PC-9 (cell line): ENCODE results near the gene SKI. TPM values are rescaled to one million over a fixed set of nuclear protein-coding genes. Genes with fewer than 3 reads are reported as not detected.

Experiments used
- BruUV-seq: library from RNA; stranded (reverse); fragments of 400-500 nt; replicated peaks from 2 replicates; lab custom pipeline; 2021; lab: Mats Ljungman, UMichigan
- CTCF ChIA-PET: fragments of 300-600 bp; sonication (Branson Sonifier 250); formaldehyde crosslinking; loops from one replicate; lab custom pipeline; 2022; ENCODE audit warnings: antibody characterized with exemption; lab: Charles Lee
- POLR2A ChIA-PET: fragments of 300-600 bp; sonication (Branson Sonifier 250); formaldehyde crosslinking; loops from one replicate; lab custom pipeline; 2022; ENCODE audit warnings: antibody characterized with exemption; ENCODE audit not compliant: unreplicated experiment; lab: Charles Lee
- DNase-seq, 2 experiments: peaks; one replicate each; pipeline versions ENCODE4 v3.0.0 to v3.0.0-alpha.2; 2015 to 2022; ENCODE audit warnings: mixed read lengths in 1 of 2
- H2AFZ ChIP-seq: fragments of 200-600 bp; sonication (generic); 2 replicates; pipeline ENCODE4 v1.8.1; 2017; ENCODE audit warnings: antibody characterized with exemption
- H3F3A ChIP-seq: fragments of 200-600 bp; sonication (generic); 2 replicates; pipeline ENCODE4 v1.8.1; 2017; ENCODE audit warnings: antibody characterized with exemption, mild to moderate bottlenecking, low read depth; ENCODE audit not compliant: insufficient read depth
- H3K27ac ChIP-seq: fragments of 200-600 bp; sonication (generic); 2 replicates; pipeline ENCODE4 v1.6.1; 2016; ENCODE audit warnings: mixed run types
- H3K27me3 ChIP-seq: fragments of 200-600 bp; sonication (generic); 2 replicates; pipeline ENCODE4 v1.6.1; 2016; ENCODE audit warnings: low read depth, mixed run types; ENCODE audit not compliant: insufficient read depth
- H3K36me3 ChIP-seq: fragments of 200-600 bp; sonication (generic); 2 replicates; pipeline ENCODE4 v1.6.1; 2016; ENCODE audit warnings: low read depth, mixed run types
- H3K4me1 ChIP-seq: fragments of 200-600 bp; sonication (generic); replicated peaks from 2 replicates; pipeline ENCODE4 v1.6.1; 2016; ENCODE audit warnings: mixed run types; ENCODE audit not compliant: insufficient read depth
- H3K4me2 ChIP-seq: fragments of 200-600 bp; sonication (generic); 2 replicates; pipeline ENCODE4 v1.6.1; 2017; ENCODE audit warnings: mixed run types
- H3K4me3 ChIP-seq: fragments of 200-600 bp; sonication (generic); 2 replicates; pipeline ENCODE4 v1.6.1; 2016; ENCODE audit warnings: mixed run types
- H3K79me2 ChIP-seq: fragments of 200-600 bp; sonication (generic); 2 replicates; pipeline ENCODE4 v1.6.1; 2017; ENCODE audit warnings: low read depth, mixed run types
- H3K9me2 ChIP-seq: fragments of 200-600 bp; sonication (generic); 2 replicates; pipeline ENCODE4 v1.8.1; 2017; ENCODE audit warnings: mild to moderate bottlenecking; ENCODE audit not compliant: insufficient read depth
- H3K9me3 ChIP-seq: fragments of 200-600 bp; sonication (generic); 2 replicates; pipeline ENCODE4 v1.8.1; 2016; ENCODE audit warnings: low read depth; ENCODE audit not compliant: insufficient read depth
- H4K20me1 ChIP-seq: fragments of 200-600 bp; sonication (generic); 2 replicates; pipeline ENCODE4 v1.8.1; 2017; ENCODE audit not compliant: insufficient read depth
- EZH2 ChIP-seq: fragments of 200-600 bp; sonication (generic); IDR thresholded peaks from 2 replicates; pipeline ENCODE4 v1.8.0; 2017; ENCODE audit warnings: antibody characterized with exemption, low read depth
- intact Hi-C: fragments of 100-400 bp; cut with micrococcal nuclease; formaldehyde crosslinking; loops from one replicate; pipeline ENCODE4 v1.10.0; 2022; ENCODE audit not compliant: unreplicated experiment
- total RNA-seq: library from RNA; stranded (reverse); gene quantifications from 2 replicates; pipeline ENCODE4 v1.2.3, GENCODE V29; 2021
- TF ChIP-seq, protein P1 (sequence below): fragments of 200-600 bp; sonication (generic); conservative IDR thresholded peaks from 2 replicates; pipeline ENCODE4 v1.6.1; 2017; ENCODE audit warnings: mixed run types, antibody characterized with exemption, mild to moderate bottlenecking, moderate library complexity

Gene SKI
- total RNA-seq, 1 experiment from 2014 or later, result 36.2 TPM

DNA sequence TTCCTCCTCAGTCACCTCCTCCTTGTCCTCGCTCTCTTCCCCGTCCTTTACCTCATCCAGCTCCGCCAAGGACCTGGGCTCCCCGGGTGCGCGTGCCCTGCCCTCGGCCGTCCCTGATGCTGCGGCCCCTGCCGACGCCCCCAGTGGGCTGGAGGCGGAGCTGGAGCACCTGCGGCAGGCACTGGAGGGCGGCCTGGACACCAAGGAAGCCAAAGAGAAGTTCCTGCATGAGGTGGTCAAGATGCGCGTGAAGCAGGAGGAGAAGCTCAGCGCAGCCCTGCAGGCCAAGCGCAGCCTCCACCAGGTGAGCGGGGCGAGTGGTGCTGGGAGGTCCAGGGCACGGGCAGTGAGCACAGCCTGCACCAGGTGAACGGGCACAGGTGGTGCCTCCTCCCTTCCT is 76.2 kb downstream of the SKI start:
- H3K9me2 ChIP-seq, result no peaks in the 10 kb centered on the region

DNA sequence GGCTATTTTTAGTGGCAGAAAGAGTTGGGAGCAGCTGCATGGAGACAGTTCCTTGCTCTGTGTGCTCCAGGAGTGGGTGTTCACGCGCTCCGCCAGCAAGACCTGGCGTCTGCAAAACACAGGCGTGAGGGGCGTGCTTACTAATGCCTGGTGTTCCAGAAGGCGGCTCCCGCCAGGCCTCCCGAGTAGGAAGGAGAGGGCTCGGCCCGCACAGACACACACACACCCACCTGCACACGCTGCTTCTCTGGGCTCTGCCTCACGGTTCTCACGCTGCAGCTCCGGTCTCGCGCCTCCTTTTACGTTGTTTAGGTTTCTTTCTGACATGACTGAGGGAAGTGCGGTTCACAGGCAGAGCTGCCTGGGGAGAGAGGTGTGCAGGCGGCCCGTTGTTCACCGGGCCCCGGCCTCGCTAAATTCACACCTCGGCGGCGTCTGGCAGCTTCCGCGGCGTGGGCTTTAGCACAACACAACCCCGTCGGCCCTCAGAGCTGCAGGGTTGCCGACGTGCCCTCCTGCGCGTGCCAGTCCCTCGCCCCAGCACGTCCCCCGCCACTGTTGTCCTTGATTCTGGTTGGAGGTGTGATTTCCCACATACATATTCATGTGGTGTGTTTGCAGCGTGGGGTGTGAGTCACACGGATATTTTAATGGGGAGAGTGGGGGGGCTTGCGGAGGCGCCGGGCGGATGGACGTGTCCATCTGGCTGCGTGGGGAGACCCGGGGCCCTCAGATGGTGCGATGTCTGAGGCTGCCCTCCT is 77.0 kb downstream of the SKI start:
- H3K27me3 ChIP-seq, result no peaks in the 10 kb centered on the region
- no peak overlapping the region for H3K4me3 ChIP-seq
- H3F3A ChIP-seq, result peaks cover 23% of the 10 kb centered on the region
- H3K9me2 ChIP-seq, result no peaks in the 10 kb centered on the region
- no peaks in the 10 kb centered on the region for H3K9me3 ChIP-seq
- H3K36me3 ChIP-seq, result peaks cover 7% of the 10 kb centered on the region; the same call in 1 of the 2 replicates
- no TSS peak for BruUV-seq
- 0 out of 2 replicates have a peak, but pooled peaks cover 6% of the 10 kb centered on the region for H3K79me2 ChIP-seq
- no peak overlapping the region for H3K27ac ChIP-seq
- H3K4me2 ChIP-seq, result no peak overlapping the region
- no peak overlapping the region for H2AFZ ChIP-seq
- ChIA-PET POLR2A (no interaction called here), CTCF (no interaction called here)
- TF ChIP-seq, protein P1, sequence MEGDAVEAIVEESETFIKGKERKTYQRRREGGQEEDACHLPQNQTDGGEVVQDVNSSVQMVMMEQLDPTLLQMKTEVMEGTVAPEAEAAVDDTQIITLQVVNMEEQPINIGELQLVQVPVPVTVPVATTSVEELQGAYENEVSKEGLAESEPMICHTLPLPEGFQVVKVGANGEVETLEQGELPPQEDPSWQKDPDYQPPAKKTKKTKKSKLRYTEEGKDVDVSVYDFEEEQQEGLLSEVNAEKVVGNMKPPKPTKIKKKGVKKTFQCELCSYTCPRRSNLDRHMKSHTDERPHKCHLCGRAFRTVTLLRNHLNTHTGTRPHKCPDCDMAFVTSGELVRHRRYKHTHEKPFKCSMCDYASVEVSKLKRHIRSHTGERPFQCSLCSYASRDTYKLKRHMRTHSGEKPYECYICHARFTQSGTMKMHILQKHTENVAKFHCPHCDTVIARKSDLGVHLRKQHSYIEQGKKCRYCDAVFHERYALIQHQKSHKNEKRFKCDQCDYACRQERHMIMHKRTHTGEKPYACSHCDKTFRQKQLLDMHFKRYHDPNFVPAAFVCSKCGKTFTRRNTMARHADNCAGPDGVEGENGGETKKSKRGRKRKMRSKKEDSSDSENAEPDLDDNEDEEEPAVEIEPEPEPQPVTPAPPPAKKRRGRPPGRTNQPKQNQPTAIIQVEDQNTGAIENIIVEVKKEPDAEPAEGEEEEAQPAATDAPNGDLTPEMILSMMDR, result no peak
- TF ChIP-seq EZH2, result no peak
- peaks cover 23% of the 10 kb centered on the region for H4K20me1 ChIP-seq
- H3K4me1 ChIP-seq, result no peaks in the 10 kb centered on the region
- intact Hi-C loops, result no loop called here
- no peak for DNase-seq

More for the DNA sequence above, 76.2 kb downstream of the SKI start:
- no TSS peak for BruUV-seq
- H3K4me2 ChIP-seq, result no peak overlapping the region
- no peak overlapping the region for H3K27ac ChIP-seq
- no peaks in the 10 kb centered on the region for H3K27me3 ChIP-seq
- CTCF ChIA-PET, result interaction anchor here (0.6 kb wide), 1 partner anchor 78 kb away, joined by 5 read pairs; no protein-coding TSS in a partner anchor
- H4K20me1 ChIP-seq, result peaks cover 25% of the 10 kb centered on the region
- no peak overlapping the region for H3K4me3 ChIP-seq
- intact Hi-C loops, result no loop called here
- TF ChIP-seq, protein P1, result no peak
- no peak for TF ChIP-seq EZH2
- H3K9me3 ChIP-seq, result no peaks in the 10 kb centered on the region
- H3K79me2 ChIP-seq, result peaks cover 14% of the 10 kb centered on the region
- peaks cover 19% of the 10 kb centered on the region for H3F3A ChIP-seq
- no peak for DNase-seq
- H3K4me1 ChIP-seq, result no peaks in the 10 kb centered on the region
- peaks cover 7% of the 10 kb centered on the region; the same call in 1 of the 2 replicates for H3K36me3 ChIP-seq
- H2AFZ ChIP-seq, result no peak overlapping the region
- POLR2A ChIA-PET, result no interaction called here

DNA sequence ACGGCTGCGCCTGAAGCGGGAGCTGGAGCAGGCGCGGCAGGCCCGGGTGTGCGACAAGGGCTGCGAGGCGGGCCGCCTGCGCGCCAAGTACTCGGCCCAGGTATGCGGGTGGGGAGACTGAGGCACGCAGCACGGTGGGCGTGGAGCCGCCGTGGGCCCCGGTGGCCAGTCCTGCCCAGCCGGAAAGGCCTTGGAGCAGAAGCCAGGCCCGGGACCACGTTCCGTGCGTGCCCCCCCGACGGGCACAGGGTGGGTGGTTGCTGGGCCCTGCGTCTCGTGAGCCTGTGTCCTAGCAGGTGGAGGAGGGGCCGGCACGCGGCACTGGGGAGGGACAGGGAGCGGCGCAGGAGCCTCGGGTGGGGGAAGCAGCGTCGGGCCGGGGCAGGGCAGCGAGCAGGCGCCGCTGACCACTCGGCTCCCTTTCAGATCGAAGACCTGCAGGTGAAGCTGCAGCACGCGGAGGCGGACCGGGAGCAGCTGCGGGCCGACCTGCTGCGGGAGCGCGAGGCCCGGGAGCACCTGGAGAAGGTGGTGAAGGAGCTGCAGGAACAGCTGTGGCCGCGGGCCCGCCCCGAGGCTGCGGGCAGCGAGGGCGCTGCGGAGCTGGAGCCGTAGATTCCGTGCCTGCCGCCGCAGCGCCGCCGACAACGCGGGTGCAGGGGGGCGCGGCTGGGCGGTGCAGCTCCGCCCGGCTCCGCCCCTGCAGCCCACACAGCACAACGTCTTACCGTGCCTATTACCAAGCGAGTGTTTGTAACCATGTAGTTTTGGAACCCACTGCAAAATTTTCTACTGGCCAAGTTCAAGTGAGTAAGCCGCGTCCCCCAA is 78.2 kb downstream of the SKI start:
- H3K27ac ChIP-seq, result no peak overlapping the region
- H3K36me3 ChIP-seq, result peaks cover 7% of the 10 kb centered on the region; the same call in 1 of the 2 replicates
- ChIA-PET CTCF (no interaction called here), POLR2A (no interaction called here)
- no peak overlapping the region for H3K4me3 ChIP-seq
- no peak for DNase-seq
- TF ChIP-seq, protein P1, result no peak
- TF ChIP-seq EZH2, result no peak
- no peak overlapping the region for H2AFZ ChIP-seq
- BruUV-seq, result no TSS peak
- H3K79me2 ChIP-seq, result 0 out of 2 replicates have a peak, but pooled peaks cover 4% of the 10 kb centered on the region
- no peak overlapping the region for H3K4me2 ChIP-seq
- no peaks in the 10 kb centered on the region for H3K4me1 ChIP-seq
- no peaks in the 10 kb centered on the region for H3K9me3 ChIP-seq
- H3K9me2 ChIP-seq, result no peaks in the 10 kb centered on the region
- peaks cover 12% of the 10 kb centered on the region; the same call in 1 of the 2 replicates for H4K20me1 ChIP-seq
- peaks cover 23% of the 10 kb centered on the region for H3F3A ChIP-seq
- no peaks in the 10 kb centered on the region for H3K27me3 ChIP-seq
- intact Hi-C loops, result no loop called here
